Bronchial epithelial cell (primary cell): Measurements from ENCODE around the gene NAT14. TPM values are rescaled to one million over a fixed set of nuclear protein-coding genes. Genes with fewer than 3 reads are reported as not detected.

Experiments used
- DNase-seq: peaks from one replicate; pipeline ENCODE4 v3.0.0-alpha.2; 2010; ENCODE audit warnings: low read depth
- FAIRE-seq: peaks from 2 replicates; lab custom pipeline; 2011; peaks lifted over from hg19 to GRCh38; lab: Jason Lieb, UNC
- H3K27me3 ChIP-seq: 2 replicates; pipeline ENCODE4 v1.5.1; 2011; ENCODE audit warnings: low read length; ENCODE audit not compliant: control insufficient read depth, insufficient read depth
- H3K36me3 ChIP-seq: 2 replicates; pipeline ENCODE4 v1.5.1; 2011; ENCODE audit warnings: low read length; ENCODE audit not compliant: control insufficient read depth, insufficient read depth
- H3K4me3 ChIP-seq: 2 replicates; pipeline ENCODE4 v1.5.1; 2011; ENCODE audit warnings: mild to moderate bottlenecking, low read depth, low read length, control low read depth
- total RNA-seq: library from RNA; depleted of rRNA; stranded (reverse); fragments of >200 nt; gene quantifications from 2 replicates; pipeline ENCODE4 v1.2.1, GENCODE V29; 2014
- TF ChIP-seq, protein P1 (sequence below): IDR thresholded peaks from 2 replicates; pipeline ENCODE4 v1.5.1; 2011; ENCODE audit warnings: mild to moderate bottlenecking, moderate library complexity, low read length, control low read depth, inconsistent platforms; ENCODE audit not compliant: insufficient read depth, severe bottlenecking

Gene NAT14
- total RNA-seq, 1 donor from 2014 or later, result 2.4 TPM

- FAIRE-seq, result no peak
- no peak for DNase-seq
- no peak within 1 kb of the TSS for H3K4me3 ChIP-seq
- TF ChIP-seq, protein P1, sequence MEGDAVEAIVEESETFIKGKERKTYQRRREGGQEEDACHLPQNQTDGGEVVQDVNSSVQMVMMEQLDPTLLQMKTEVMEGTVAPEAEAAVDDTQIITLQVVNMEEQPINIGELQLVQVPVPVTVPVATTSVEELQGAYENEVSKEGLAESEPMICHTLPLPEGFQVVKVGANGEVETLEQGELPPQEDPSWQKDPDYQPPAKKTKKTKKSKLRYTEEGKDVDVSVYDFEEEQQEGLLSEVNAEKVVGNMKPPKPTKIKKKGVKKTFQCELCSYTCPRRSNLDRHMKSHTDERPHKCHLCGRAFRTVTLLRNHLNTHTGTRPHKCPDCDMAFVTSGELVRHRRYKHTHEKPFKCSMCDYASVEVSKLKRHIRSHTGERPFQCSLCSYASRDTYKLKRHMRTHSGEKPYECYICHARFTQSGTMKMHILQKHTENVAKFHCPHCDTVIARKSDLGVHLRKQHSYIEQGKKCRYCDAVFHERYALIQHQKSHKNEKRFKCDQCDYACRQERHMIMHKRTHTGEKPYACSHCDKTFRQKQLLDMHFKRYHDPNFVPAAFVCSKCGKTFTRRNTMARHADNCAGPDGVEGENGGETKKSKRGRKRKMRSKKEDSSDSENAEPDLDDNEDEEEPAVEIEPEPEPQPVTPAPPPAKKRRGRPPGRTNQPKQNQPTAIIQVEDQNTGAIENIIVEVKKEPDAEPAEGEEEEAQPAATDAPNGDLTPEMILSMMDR, result no peak
- H3K36me3 ChIP-seq, result no peaks in the 10 kb centered on the region
- no peaks in the 10 kb centered on the region for H3K27me3 ChIP-seq
Measured at GRCh38 chr19:55464662-55465054, 20.3 kb upstream of the NAT14 start, which contains the start of gene C19orf85. Gene C19orf85, minus strand, starts transcription at chr19:55464751. Its CDS starts 197 bp downstream, at chr19:55464554.

- H3K36me3 ChIP-seq, result no peaks in the 10 kb centered on the region
- FAIRE-seq, result peak; percentile 47
- TF ChIP-seq, protein P1, result no peak
- H3K27me3 ChIP-seq, result no peaks in the 10 kb centered on the region
- no peak for DNase-seq
- no peak overlapping the region for H3K4me3 ChIP-seq
Measured at GRCh38 chr19:55465460-55466240, 19.3 kb upstream of the NAT14 start.

GRCh38 chr19:55466241-55466614, 18.8 kb upstream of the NAT14 start:
- Histone ChIP-seq H3K27me3 (no peaks in the 10 kb centered on the region), H3K4me3 (no peak overlapping the region), H3K36me3 (no peaks in the 10 kb centered on the region)
- TF ChIP-seq, protein P1, result no peak
- no peak for DNase-seq
- FAIRE-seq, result no peak

DNA sequence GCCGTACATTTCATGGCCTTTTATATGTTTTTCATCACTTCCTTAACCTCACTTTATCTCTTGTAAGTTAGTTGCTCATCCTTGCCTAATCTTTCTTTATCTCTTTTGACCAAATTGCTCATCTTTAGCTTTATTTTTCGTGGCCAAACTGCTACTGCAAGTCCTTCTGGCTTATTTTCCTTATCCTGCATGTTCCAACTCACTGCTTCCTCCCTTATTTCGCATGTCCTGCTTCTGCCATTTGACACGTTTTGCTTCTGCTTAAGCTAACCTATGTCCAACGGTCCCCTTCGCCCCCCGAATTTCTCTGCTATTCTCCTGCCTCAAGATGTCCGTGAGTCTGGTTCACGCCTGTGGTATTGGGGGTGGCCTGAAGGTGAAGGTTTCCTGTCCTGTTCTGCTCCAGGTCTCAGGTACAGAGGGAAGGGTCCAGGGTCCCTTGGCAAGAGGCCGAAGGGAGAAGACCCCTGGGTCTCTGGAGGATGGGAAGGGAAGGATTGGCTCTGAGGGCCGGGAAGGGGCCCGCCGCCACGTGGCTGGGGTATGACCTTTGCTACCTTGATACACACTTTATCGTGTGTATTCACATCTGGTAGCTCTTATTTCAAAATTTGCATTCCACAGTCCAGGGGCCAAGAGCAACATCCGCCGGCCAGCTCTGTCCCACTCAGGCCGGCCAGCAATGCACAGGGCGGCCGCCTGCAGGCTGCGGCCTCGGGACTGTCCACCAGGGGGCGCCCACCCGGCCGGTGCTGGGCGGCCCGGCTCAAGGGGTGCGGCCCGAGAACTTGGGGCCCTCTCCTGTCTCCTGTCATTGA, 17.5 kb upstream of the NAT14 start:
- FAIRE-seq (no peak), DNase-seq (no peak)
- Histone ChIP-seq H3K27me3 (no peaks in the 10 kb centered on the region), H3K36me3 (no peaks in the 10 kb centered on the region), H3K4me3 (no peak overlapping the region)
- TF ChIP-seq, protein P1, result peak; percentile 95

- FAIRE-seq, result no peak
- no peak for DNase-seq
- no peaks in the 10 kb centered on the region for H3K27me3 ChIP-seq
- H3K4me3 ChIP-seq, result no peak overlapping the region
- TF ChIP-seq, protein P1, result no peak
- H3K36me3 ChIP-seq, result no peaks in the 10 kb centered on the region
Measured at GRCh38 chr19:55468054-55468393, 17.0 kb upstream of the NAT14 start.
